Measurements from ENCODE around the gene FRK. TPM values are rescaled to one million over a fixed set of nuclear protein-coding genes. Genes with fewer than 3 reads are reported as not detected.

FRK gene
- polyA plus RNA-seq (2011; rRNA removed) = 0.02 and 0.04 TPM in 2 replicates
- polyA minus RNA-seq (2011; rRNA and poly(A)+ RNA removed) = 0.05 TPM in 2 replicates

- peak; percentile 13; the same call in 1 of the 2 replicates for TF ChIP-seq CTCF (IDR thresholded peaks at IDR 0.05; ENCODE audit: insufficient read depth, low read depth, low read length)
- ChIA-PET POLR2A (no interaction called here), CTCF (interaction anchor here (0.6 to 2.7 kb wide), 7 partner anchors 9 to 1312 kb away, joined by 3 to 10 read pairs (median 4); no protein-coding TSS in a partner anchor)
Measured at GRCh38 chr6:116060572-116061283, at the start of gene FRK. FRK (minus strand) TSS chr6:116060891; CDS start chr6:116060311, 580 bp downstream.

GRCh38 chr6:116108836-116109235, 48.1 kb upstream of the FRK start:
- TF ChIP-seq CTCF (IDR thresholded peaks at IDR 0.05; ENCODE audit: insufficient read depth, low read depth, low read length) = no peak
- no peak for DNase-seq (ENCODE audit: low read depth)
- Histone ChIP-seq H3K27me3 (ENCODE audit: control insufficient read depth, insufficient read depth, low read length) (no peaks in the 10 kb centered on the region), H3K36me3 (ENCODE audit: control insufficient read depth, insufficient read depth, low read length) (peaks cover 10% of the 10 kb centered on the region), H3K4me3 (ENCODE audit: low read depth, low read length) (no peak overlapping the region)
- ChIA-PET CTCF (interaction anchor here (1.1 kb wide), 1 partner anchor 98 kb away, joined by 3 read pairs; no protein-coding TSS in a partner anchor), POLR2A (interaction anchor here (0.6 kb wide), 1 partner anchor 8 kb away, joined by 3 read pairs; the partner anchor contains the start of gene NT5DC1)

More at GRCh38 chr6:116060572-116061283, at the start of gene FRK:
- DNase-seq (ENCODE audit: low read depth) = peak; percentile 3
- Histone ChIP-seq H3K4me3 (ENCODE audit: low read depth, low read length) (no peak within 1 kb of the TSS), H3K27me3 (ENCODE audit: control insufficient read depth, insufficient read depth, low read length) (no peaks in the 10 kb centered on the region), H3K36me3 (ENCODE audit: control insufficient read depth, insufficient read depth, low read length) (no peaks in the 10 kb centered on the region)

- no peak for TF ChIP-seq CTCF (IDR thresholded peaks at IDR 0.05; ENCODE audit: insufficient read depth, low read depth, low read length)
- ChIA-PET POLR2A (no interaction called here), CTCF (no interaction called here)
- no peak for DNase-seq (ENCODE audit: low read depth)
- H3K4me3 ChIP-seq (ENCODE audit: low read depth, low read length) = no peak overlapping the region
- peaks cover 6% of the 10 kb centered on the region for H3K36me3 ChIP-seq (ENCODE audit: control insufficient read depth, insufficient read depth, low read length)
- no peaks in the 10 kb centered on the region for H3K27me3 ChIP-seq (ENCODE audit: control insufficient read depth, insufficient read depth, low read length)
Measured at GRCh38 chr6:116106146-116106545, 45.5 kb upstream of the FRK start.

- TF ChIP-seq CTCF (IDR thresholded peaks at IDR 0.05; ENCODE audit: insufficient read depth, low read depth, low read length) = no peak
- no peak for DNase-seq (ENCODE audit: low read depth)
- POLR2A ChIA-PET = no interaction called here
- CTCF ChIA-PET = interaction anchor here (0.9 to 1.0 kb wide), 2 partner anchors 10 to 96 kb away, joined by 3 to 6 read pairs; no protein-coding TSS in a partner anchor
- no peak overlapping the region for H3K4me3 ChIP-seq (ENCODE audit: low read depth, low read length)
- no peaks in the 10 kb centered on the region for H3K27me3 ChIP-seq (ENCODE audit: control insufficient read depth, insufficient read depth, low read length)
- H3K36me3 ChIP-seq (ENCODE audit: control insufficient read depth, insufficient read depth, low read length) = peaks cover 2% of the 10 kb centered on the region
Measured at GRCh38 chr6:116105247-116105646, 44.6 kb upstream of the FRK start.

- H3K36me3 ChIP-seq (ENCODE audit: control insufficient read depth, insufficient read depth, low read length) = no peaks in the 10 kb centered on the region; the same call in 1 of the 2 replicates
- TF ChIP-seq CTCF (IDR thresholded peaks at IDR 0.05; ENCODE audit: insufficient read depth, low read depth, low read length) = no peak
- CTCF ChIA-PET = interaction anchor here (0.6 to 1.0 kb wide), 3 partner anchors 11 to 117 kb away, joined by 3 to 6 read pairs (median 3); no protein-coding TSS in a partner anchor
- no peak overlapping the region for H3K4me3 ChIP-seq (ENCODE audit: low read depth, low read length)
- DNase-seq (ENCODE audit: low read depth) = no peak
- POLR2A ChIA-PET = no interaction called here
- no peaks in the 10 kb centered on the region for H3K27me3 ChIP-seq (ENCODE audit: control insufficient read depth, insufficient read depth, low read length)
Measured at GRCh38 chr6:116104636-116105035, 43.9 kb upstream of the FRK start.
